Measurements from ENCODE around the gene KCNE3. TPM values are rescaled to one million over a fixed set of nuclear protein-coding genes. Genes with fewer than 3 reads are reported as not detected.

Gene KCNE3
- polyA plus RNA-seq, 1 donor (not counting 4 experiments of a cell fraction or from before 2014, with no cell fraction given) = not detected

DNA sequence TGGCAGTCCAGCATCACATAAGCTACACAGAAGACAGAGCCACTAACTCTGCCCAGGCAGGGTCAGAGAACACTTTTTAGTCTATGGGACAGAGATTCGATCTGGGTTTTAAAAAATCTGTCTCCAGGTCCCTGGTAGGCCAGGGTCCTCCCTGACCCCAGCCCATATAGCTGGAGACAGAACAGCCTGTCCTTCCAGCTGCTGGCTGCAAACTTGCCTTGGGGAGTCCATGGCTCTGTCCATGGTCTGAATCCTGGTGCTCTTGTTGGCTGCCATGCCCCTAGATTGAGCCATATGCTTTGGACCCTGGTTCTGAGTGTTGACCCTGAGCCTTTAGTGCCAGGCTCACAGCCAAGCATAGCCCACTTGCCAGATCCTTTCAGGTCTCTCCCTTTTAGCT is 39.5 kb upstream of the KCNE3 start:
- no peak for DNase-seq (ENCODE audit: low read depth, low spot score)
- Histone ChIP-seq H3K27ac (ENCODE audit: control insufficient read depth, insufficient read depth, low read length) (no peak overlapping the region), H3K79me2 (ENCODE audit: control insufficient read depth, insufficient read depth, low read length) (no peaks in the 10 kb centered on the region), H2AFZ (ENCODE audit: control insufficient read depth, low read length) (no peak overlapping the region), H3K27me3 (ENCODE audit: control insufficient read depth, extremely low read depth, insufficient read depth, low read length) (no peaks in the 10 kb centered on the region), H3K4me2 (ENCODE audit: control insufficient read depth, extremely low read depth, insufficient read depth, low read depth, low read length) (no peak overlapping the region), H3K9ac (ENCODE audit: control insufficient read depth, extremely low read depth, insufficient read depth, low read length) (no peak overlapping the region), H3K9me1 (ENCODE audit: control insufficient read depth, extremely low read depth, insufficient read depth, low read length) (no peaks in the 10 kb centered on the region), H3K36me3 (ENCODE audit: control insufficient read depth in 2 of 2, extremely low read depth in 1 of 2, insufficient read depth in 2 of 2, low read length in 2 of 2) (no peaks in the 10 kb centered on the region), H3K4me3 (ENCODE audit: control insufficient read depth in 2 of 3, extremely low read depth in 1 of 3, insufficient read depth in 2 of 3, low read depth in 1 of 3, low read length in 3 of 3) (no peak overlapping the region), H4K20me1 (ENCODE audit: control insufficient read depth, extremely low read depth, insufficient read depth, low read length) (no peaks in the 10 kb centered on the region), H3K9me3 (ENCODE audit: control insufficient read depth, low read depth, low read length) (no peaks in the 10 kb centered on the region), H3K4me1 (ENCODE audit: control insufficient read depth, extremely low read depth, insufficient read depth, low read length) (peaks cover 8% of the 10 kb centered on the region)
- FAIRE-seq = no peak
- dilution Hi-C loops (cut with MboI; ENCODE audit: extremely low pct_ligation_motif_present, low sequenced_read_pairs) = no loop called here
- no peak for TF ChIP-seq EZH2 (IDR thresholded peaks at IDR 0.05; ENCODE audit: low read length)
- TF ChIP-seq, protein P1, sequence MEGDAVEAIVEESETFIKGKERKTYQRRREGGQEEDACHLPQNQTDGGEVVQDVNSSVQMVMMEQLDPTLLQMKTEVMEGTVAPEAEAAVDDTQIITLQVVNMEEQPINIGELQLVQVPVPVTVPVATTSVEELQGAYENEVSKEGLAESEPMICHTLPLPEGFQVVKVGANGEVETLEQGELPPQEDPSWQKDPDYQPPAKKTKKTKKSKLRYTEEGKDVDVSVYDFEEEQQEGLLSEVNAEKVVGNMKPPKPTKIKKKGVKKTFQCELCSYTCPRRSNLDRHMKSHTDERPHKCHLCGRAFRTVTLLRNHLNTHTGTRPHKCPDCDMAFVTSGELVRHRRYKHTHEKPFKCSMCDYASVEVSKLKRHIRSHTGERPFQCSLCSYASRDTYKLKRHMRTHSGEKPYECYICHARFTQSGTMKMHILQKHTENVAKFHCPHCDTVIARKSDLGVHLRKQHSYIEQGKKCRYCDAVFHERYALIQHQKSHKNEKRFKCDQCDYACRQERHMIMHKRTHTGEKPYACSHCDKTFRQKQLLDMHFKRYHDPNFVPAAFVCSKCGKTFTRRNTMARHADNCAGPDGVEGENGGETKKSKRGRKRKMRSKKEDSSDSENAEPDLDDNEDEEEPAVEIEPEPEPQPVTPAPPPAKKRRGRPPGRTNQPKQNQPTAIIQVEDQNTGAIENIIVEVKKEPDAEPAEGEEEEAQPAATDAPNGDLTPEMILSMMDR (optimal IDR thresholded peaks at IDR 0.05 in 1 of 3, IDR thresholded peaks at IDR 0.05 in 1 of 3, conservative IDR thresholded peaks at IDR 0.05 in 1 of 3; ENCODE audit: extremely low read depth in 1 of 3, insufficient read depth in 2 of 3, low read length in 3 of 3) = no peak

DNA sequence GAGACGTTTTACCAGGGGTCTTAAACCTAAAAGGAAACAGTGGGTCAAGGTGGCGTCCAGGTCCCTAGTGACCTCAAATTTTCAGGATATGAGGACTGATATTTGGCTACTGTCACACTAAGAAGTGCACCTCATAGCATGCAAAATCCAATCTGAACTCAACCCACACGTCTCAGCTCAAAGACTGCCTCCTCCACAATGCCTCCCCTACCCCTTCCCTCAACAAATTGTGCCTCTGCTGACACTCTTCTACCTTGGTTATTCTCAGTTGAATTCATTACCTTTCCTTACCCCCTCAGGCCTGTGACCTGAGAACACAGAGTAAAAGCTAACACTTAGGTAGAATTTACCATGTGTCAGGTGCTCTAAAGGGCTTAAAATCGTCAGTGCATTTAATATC is 38.6 kb upstream of the KCNE3 start:
- Histone ChIP-seq H2AFZ (ENCODE audit: control insufficient read depth, low read length) (no peak overlapping the region), H3K36me3 (ENCODE audit: control insufficient read depth in 2 of 2, extremely low read depth in 1 of 2, insufficient read depth in 2 of 2, low read length in 2 of 2) (no peaks in the 10 kb centered on the region), H3K9me1 (ENCODE audit: control insufficient read depth, extremely low read depth, insufficient read depth, low read length) (no peaks in the 10 kb centered on the region), H3K9ac (ENCODE audit: control insufficient read depth, extremely low read depth, insufficient read depth, low read length) (no peak overlapping the region), H3K27ac (ENCODE audit: control insufficient read depth, insufficient read depth, low read length) (no peak overlapping the region), H3K4me2 (ENCODE audit: control insufficient read depth, extremely low read depth, insufficient read depth, low read depth, low read length) (no peak overlapping the region), H3K27me3 (ENCODE audit: control insufficient read depth, extremely low read depth, insufficient read depth, low read length) (no peaks in the 10 kb centered on the region), H3K79me2 (ENCODE audit: control insufficient read depth, insufficient read depth, low read length) (no peaks in the 10 kb centered on the region), H3K9me3 (ENCODE audit: control insufficient read depth, low read depth, low read length) (no peaks in the 10 kb centered on the region), H4K20me1 (ENCODE audit: control insufficient read depth, extremely low read depth, insufficient read depth, low read length) (no peaks in the 10 kb centered on the region), H3K4me1 (ENCODE audit: control insufficient read depth, extremely low read depth, insufficient read depth, low read length) (peaks cover 8% of the 10 kb centered on the region), H3K4me3 (ENCODE audit: control insufficient read depth in 2 of 3, extremely low read depth in 1 of 3, insufficient read depth in 2 of 3, low read depth in 1 of 3, low read length in 3 of 3) (no peak overlapping the region)
- dilution Hi-C loops (cut with MboI; ENCODE audit: extremely low pct_ligation_motif_present, low sequenced_read_pairs) = no loop called here
- no peak for FAIRE-seq
- TF ChIP-seq, protein P1 (optimal IDR thresholded peaks at IDR 0.05 in 1 of 3, IDR thresholded peaks at IDR 0.05 in 1 of 3, conservative IDR thresholded peaks at IDR 0.05 in 1 of 3; ENCODE audit: extremely low read depth in 1 of 3, insufficient read depth in 2 of 3, low read length in 3 of 3) = no peak
- TF ChIP-seq EZH2 (IDR thresholded peaks at IDR 0.05; ENCODE audit: low read length) = no peak
- DNase-seq (ENCODE audit: low read depth, low spot score) = no peak

Measured in keratinocyte (primary cell).